HAP-1 (cell line): ENCODE results near the gene TMIGD2.
"Not testable (repeated sequence)": the region's sequence is repeated elsewhere in the genome, so short reads cannot be mapped to it uniquely, and the experiment has no call there.

Experiments used
- DNase-seq, 2 experiments: peaks; one replicate each; pipeline ENCODE4 v3.0.0-alpha.2; 2016 to 2020; ENCODE audit warnings: low spot score in 2 of 2
- H3K27me3 ChIP-seq: fragments of 250-450 bp; sonication (Bioruptor Pico); 2 replicates; pipeline ENCODE4 v1.5.1; 2020; ENCODE audit warnings: low read depth, mild to moderate bottlenecking, moderate library complexity
- H3K36me3 ChIP-seq: fragments of 250-450 bp; sonication (Bioruptor Pico); replicated peaks from 2 replicates; pipeline ENCODE4 v1.5.1; 2020; ENCODE audit warnings: mild to moderate bottlenecking
- H3K4me1 ChIP-seq: fragments of 250-450 bp; sonication (Bioruptor Pico); 2 replicates; pipeline ENCODE4 v1.5.1; 2020; ENCODE audit warnings: mild to moderate bottlenecking
- H3K4me3 ChIP-seq: fragments of 250-450 bp; sonication (Bioruptor Pico); 2 replicates; pipeline ENCODE4 v1.5.1; 2020; ENCODE audit warnings: mild to moderate bottlenecking, moderate library complexity
- H3K9me3 ChIP-seq: fragments of 250-450 bp; sonication (Bioruptor Pico); 2 replicates; pipeline ENCODE4 v1.5.1; 2020; ENCODE audit warnings: mild to moderate bottlenecking, moderate library complexity
- in situ Hi-C: fragments of 300-500 bp; cut with MboI; formaldehyde crosslinking; loops from 3 replicates; pipeline ENCODE4 v1.14.3; 2020; ENCODE audit warnings: low sequenced_read_pairs, inconsistent platforms, mixed read lengths

The TMIGD2 gene

DNA sequence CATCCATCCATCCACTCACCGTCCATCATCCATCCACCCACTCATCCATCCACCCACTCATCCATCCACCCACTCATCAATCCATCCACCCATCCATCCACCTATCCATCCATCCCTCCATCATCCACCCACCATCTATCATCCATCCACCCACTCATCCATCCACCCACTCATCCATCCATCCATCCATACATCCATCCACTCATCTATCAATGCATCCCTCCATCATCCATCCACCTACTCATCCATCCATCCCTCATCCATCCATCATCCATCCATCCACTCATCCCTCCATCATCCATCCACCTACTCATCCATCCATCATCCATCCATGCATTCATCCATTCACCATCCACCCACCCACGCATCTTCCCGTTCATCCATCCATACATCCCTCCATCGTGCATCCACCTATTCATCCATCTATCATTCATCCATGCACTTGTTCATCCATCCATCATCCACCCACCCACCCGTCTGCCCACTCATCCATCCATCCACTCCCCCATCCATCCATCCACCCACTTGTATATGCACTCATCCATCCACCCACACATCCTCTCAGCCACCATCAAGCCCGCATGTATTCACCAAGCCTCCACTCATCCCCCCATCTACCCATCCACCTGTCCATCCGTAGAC lies 32.9 kb upstream of the TMIGD2 start:
- no peak for DNase-seq
- H3K36me3 ChIP-seq: no peaks in the 10 kb centered on the region
- in situ Hi-C loops: no loop called here
- peaks cover 5% of the 10 kb centered on the region for H3K4me1 ChIP-seq
- H3K9me3 ChIP-seq: no peaks in the 10 kb centered on the region
- H3K27me3 ChIP-seq: no peaks in the 10 kb centered on the region
- no peak overlapping the region for H3K4me3 ChIP-seq

GRCh38 chr19:4329858-4330257 lies 27.7 kb upstream of the TMIGD2 start:
- no peaks in the 10 kb centered on the region for H3K27me3 ChIP-seq
- in situ Hi-C loops: no loop called here
- no peaks in the 10 kb centered on the region for H3K36me3 ChIP-seq
- DNase-seq: no peak
- H3K4me1 ChIP-seq: peaks cover 7% of the 10 kb centered on the region
- H3K4me3 ChIP-seq: no peak overlapping the region
- no peaks in the 10 kb centered on the region for H3K9me3 ChIP-seq

DNA sequence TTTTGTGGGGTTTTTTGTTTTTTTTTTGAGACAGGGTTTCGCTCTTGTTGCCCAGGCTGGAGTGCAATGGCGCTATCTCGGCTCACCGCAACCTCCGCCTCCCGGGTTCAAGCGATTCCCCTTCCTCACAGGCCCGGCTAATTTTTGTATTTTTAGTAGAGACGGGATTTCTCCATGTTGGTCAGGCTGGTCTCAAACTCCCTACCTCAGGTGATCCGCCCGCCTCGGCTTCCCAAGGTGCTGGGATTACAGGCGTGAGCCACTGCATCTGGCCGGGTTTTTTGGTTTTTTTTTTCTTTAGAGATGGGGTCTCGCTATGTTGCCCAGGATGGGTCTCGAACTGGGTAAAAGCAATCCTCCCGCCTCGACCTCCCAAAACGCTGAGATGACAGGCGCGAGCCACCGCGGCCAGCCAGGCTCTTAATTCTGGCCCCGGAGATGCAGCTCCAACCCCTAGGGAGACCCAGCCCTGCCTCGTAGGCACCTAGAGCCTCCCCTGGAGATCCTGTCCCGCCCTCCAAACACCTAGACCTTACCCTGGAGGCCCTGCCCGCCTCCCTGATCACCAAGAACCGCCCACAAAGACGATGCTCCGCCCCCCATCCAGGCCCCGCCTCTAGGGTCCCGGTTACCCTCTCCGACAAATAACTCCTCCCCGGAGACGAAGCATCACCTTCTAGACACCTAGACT lies 26.9 kb upstream of the TMIGD2 start:
- peak in 1 of 2 experiments; percentile 63 for DNase-seq
- H3K27me3 ChIP-seq, in situ Hi-C loops, H3K36me3 ChIP-seq, H3K4me3 ChIP-seq, H3K9me3 ChIP-seq, H3K4me1 ChIP-seq: not testable (repeated sequence)

- peak in 1 of 2 experiments; percentile 83 for DNase-seq
- Histone ChIP-seq H3K9me3 (no peaks in the 10 kb centered on the region), H3K36me3 (no peaks in the 10 kb centered on the region), H3K27me3 (no peaks in the 10 kb centered on the region), H3K4me1 (peaks cover 7% of the 10 kb centered on the region), H3K4me3 (no peak overlapping the region)
- in situ Hi-C loops: no loop called here
Observed at GRCh38 chr19:4328243-4328990, 26.2 kb upstream of the TMIGD2 start.

GRCh38 chr19:4327877-4328242 lies 25.7 kb upstream of the TMIGD2 start:
- no peaks in the 10 kb centered on the region for H3K36me3 ChIP-seq
- no peak overlapping the region for H3K4me3 ChIP-seq
- H3K27me3 ChIP-seq: no peaks in the 10 kb centered on the region
- H3K4me1 ChIP-seq: peaks cover 7% of the 10 kb centered on the region
- DNase-seq: no peak
- in situ Hi-C loops: no loop called here
- no peaks in the 10 kb centered on the region for H3K9me3 ChIP-seq

GRCh38 chr19:4327252-4327876 lies 25.2 kb upstream of the TMIGD2 start:
- in situ Hi-C loops: no loop called here
- no peaks in the 10 kb centered on the region for H3K9me3 ChIP-seq
- peaks cover 7% of the 10 kb centered on the region for H3K4me1 ChIP-seq
- H3K36me3 ChIP-seq: no peaks in the 10 kb centered on the region
- no peaks in the 10 kb centered on the region for H3K27me3 ChIP-seq
- peak overlapping the region; percentile 17 for H3K4me3 ChIP-seq
- peak; percentile 46 to 94 for DNase-seq

DNA sequence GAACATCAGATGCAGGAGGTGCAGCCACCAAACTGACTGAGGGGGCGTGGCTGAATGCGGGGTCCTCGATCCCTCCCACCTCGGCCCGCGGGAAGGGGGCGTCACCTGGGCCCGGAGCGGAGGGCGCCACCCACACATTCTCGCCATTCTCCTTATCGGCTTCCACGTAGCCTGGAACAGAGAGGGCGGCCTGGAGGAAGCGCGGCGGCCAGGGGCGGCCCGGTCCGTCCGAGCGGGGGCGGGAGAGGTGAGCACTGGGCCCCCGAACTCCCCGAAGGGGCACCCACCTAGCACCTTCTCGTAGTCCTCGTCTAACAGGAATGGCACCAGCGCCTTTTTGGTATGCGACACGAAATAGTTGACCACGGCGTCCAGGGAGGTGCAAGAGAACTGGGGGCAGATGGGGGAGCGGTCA lies 24.7 kb upstream of the TMIGD2 start:
- Histone ChIP-seq H3K4me3 (peak overlapping the region; percentile 17), H3K27me3 (no peaks in the 10 kb centered on the region), H3K4me1 (peaks cover 7% of the 10 kb centered on the region), H3K9me3 (no peaks in the 10 kb centered on the region), H3K36me3 (no peaks in the 10 kb centered on the region)
- in situ Hi-C loops: no loop called here
- DNase-seq: peak in 1 of 2 experiments; percentile 72

DNA sequence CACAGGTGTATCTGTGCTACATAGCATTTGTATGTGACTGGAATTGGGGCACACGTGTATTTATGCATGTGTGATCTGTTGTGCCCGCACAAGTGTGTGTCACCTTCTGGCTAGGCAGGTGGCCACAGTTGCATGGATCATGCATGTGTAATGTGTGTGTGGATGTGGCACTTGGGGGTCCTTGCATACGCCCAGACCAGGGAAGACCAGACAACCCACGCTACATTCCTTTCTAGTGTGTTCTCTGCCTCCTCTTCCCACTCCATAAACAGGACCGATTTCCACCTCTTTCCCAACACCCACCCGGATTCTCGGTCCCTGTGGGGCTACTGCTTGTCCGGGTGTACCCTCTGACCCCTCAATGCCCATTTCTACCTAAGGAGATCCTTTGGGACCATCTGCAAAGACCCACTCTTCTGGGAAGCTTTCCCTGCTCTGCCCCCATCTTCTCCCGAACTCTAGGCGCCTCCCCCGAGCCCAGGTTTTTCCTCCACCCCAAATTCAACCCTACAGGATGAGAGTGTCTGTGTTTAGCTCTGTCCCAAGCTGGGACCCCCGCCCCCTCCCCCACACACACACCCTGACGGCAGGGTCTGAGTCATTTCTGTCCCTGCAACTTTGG lies 24.1 kb upstream of the TMIGD2 start:
- H3K9me3 ChIP-seq: no peaks in the 10 kb centered on the region

GRCh38 chr19:4324228-4324627 lies 22.0 kb upstream of the TMIGD2 start:
- Histone ChIP-seq H3K4me3 (no peak overlapping the region), H3K36me3 (no peaks in the 10 kb centered on the region), H3K27me3 (no peaks in the 10 kb centered on the region), H3K9me3 (no peaks in the 10 kb centered on the region), H3K4me1 (peaks cover 7% of the 10 kb centered on the region)
- in situ Hi-C loops: no loop called here
- DNase-seq: no peak

More for the DNA sequence above, 24.1 kb upstream of the TMIGD2 start:
- H3K27me3 ChIP-seq: no peaks in the 10 kb centered on the region
- H3K4me3 ChIP-seq: peak overlapping the region; percentile 17
- H3K4me1 ChIP-seq: peaks cover 7% of the 10 kb centered on the region
- no peaks in the 10 kb centered on the region for H3K36me3 ChIP-seq
- in situ Hi-C loops: no loop called here
- DNase-seq: no peak

DNA sequence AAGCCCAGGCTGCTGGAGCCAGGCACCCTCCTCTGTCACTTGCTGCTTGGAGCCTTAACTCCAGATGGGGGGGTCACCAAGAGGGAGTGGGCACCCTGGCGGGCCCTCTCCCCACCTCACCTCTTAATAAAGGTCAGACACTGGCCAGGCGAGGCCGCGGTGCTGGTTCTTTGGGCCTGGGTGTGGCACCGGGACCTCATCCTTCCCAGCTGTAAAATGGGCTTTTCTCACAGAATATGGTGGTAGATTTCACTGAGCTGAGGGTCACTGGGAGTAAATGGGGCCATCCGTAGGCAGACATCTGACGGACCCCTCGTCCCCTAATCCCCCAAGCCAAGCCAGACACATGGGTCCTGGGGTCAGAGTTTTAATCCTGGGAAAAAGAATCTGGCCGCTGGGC lies 21.5 kb upstream of the TMIGD2 start:
- in situ Hi-C loops: no loop called here

GRCh38 chr19:4322942-4323665 lies 20.9 kb upstream of the TMIGD2 start:
- Histone ChIP-seq H3K36me3 (no peaks in the 10 kb centered on the region), H3K27me3 (no peaks in the 10 kb centered on the region), H3K4me3 (no peak overlapping the region), H3K4me1 (peaks cover 7% of the 10 kb centered on the region), H3K9me3 (no peaks in the 10 kb centered on the region)
- no peak for DNase-seq
- in situ Hi-C loops: no loop called here

More for the DNA sequence above, 21.5 kb upstream of the TMIGD2 start:
- H3K4me3 ChIP-seq: no peak overlapping the region
- H3K36me3 ChIP-seq: no peaks in the 10 kb centered on the region
- no peak for DNase-seq
- H3K27me3 ChIP-seq: no peaks in the 10 kb centered on the region
- no peaks in the 10 kb centered on the region for H3K9me3 ChIP-seq
- H3K4me1 ChIP-seq: peaks cover 7% of the 10 kb centered on the region

DNA sequence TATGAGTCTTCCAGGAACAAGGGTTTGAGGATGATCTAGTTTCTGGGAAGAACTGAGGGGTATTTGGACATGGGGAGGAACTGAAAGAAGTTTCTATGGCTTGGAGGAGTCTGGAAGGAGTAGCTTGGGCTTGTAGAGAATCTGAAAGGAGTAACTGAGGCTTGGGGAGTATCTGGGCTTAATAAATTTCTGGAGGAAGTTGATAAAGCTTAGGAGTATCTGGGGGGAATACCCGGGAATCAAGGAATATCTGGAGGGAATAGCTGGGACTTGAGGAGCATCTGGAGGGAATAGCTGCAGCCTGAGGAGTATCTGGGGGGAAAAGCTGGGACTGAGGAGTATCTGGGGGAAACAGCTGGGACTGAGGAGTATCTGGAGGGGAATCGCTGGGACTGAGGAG lies 18.2 kb upstream of the TMIGD2 start:
- in situ Hi-C loops: no loop called here
- no peaks in the 10 kb centered on the region for H3K27me3 ChIP-seq

More for the DNA sequence above, 18.2 kb upstream of the TMIGD2 start:
- H3K9me3 ChIP-seq: no peaks in the 10 kb centered on the region
- peaks cover 12% of the 10 kb centered on the region for H3K36me3 ChIP-seq
- DNase-seq: no peak
- H3K4me1 ChIP-seq: no peaks in the 10 kb centered on the region
- H3K4me3 ChIP-seq: no peak overlapping the region
